ENCODE results near the gene KLB.

DNA sequence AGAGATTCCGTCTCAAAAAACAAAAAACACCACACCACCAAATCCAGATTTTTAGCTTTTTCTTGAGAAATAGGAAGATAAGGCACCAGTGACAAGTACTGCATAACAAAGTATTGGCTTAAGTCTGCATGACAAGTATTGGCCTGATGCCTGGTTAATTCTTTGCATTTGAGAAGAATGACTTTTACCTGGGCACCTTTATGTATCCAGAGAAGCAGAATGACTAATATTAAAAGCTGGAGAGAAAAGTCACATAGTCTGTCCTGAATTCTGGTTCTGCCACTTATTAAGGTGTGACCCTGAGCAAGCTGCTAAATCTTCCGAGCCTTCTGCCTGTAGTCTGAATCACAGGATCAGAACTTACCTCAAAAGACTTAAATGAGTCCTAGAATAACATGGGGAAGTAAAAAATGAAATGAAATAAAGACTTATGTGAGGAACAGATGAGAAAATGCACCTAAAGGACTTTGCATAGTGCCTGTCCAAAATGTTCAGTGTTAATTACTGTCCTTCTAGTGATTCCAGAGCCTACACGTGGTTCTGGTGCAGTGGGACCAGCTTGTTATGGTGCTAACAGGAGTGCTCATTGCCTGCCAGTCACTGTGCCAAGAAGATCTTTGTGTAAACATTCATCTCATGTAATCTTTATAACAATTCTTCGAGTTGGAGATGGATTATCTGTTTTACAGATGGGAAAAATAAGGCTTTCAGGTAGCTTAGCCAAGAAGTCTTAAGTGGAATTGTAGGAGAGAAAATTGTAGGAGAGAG lies 88.9 kb downstream of the KLB start:
- no peak for TF ChIP-seq POLR2A (IDR thresholded peaks at IDR 0.05; ENCODE audit: low read length)
- TF ChIP-seq GATA1 (IDR thresholded peaks at IDR 0.05; ENCODE audit: low read depth, low read length) = no peak

All from erythroblast (primary cell).